HepG2 (cell line): Measurements from ENCODE around the gene SLC22A31. TPM values are rescaled to one million over a fixed set of nuclear protein-coding genes. Genes with fewer than 3 reads are reported as not detected.

Experiments
- ATAC-seq: fragments of 200-7000 bp; cut with Tn5 transposase; 3 replicates; pipeline ENCODE4 v1.9.1; 2020; ENCODE audit warnings: mild to moderate bottlenecking, moderate library complexity
- BruUV-seq: library from RNA; stranded (reverse); fragments of 400-500 nt; replicated peaks from 2 replicates; lab custom pipeline; 2021; lab: Mats Ljungman, UMichigan
- CTCF ChIA-PET: fragments of 300-600 bp; formaldehyde crosslinking; extraction: SDS; loops from one replicate; lab custom pipeline; 2021; ENCODE audit warnings: low total read pairs, inconsistent platforms, low intra/inter-chr PET ratio; lab: Yijun Ruan, JAX
- POLR2A ChIA-PET: fragments of 350-600 bp; sonication (Branson Sonifier 250); formaldehyde crosslinking; loops from one replicate; lab custom pipeline; 2020; ENCODE audit warnings: antibody characterized with exemption, inconsistent platforms; lab: Yijun Ruan, JAX
- DNase-seq: peaks from one replicate; pipeline ENCODE4 v3.0.0-alpha.2; 2015; ENCODE audit warnings: low spot score
- FAIRE-seq: peaks from 3 replicates; lab custom pipeline; 2011; peaks lifted over from hg19 to GRCh38; lab: Jason Lieb, UNC
- H2AFZ ChIP-seq: one replicate; pipeline ENCODE4 v1.6.1; 2011; ENCODE audit warnings: low read length, inconsistent platforms
- H3K27ac ChIP-seq: fragments of 300-600 bp; 3 replicates; pipeline ENCODE4 v1.8.0; 2011; ENCODE audit warnings: mixed run types, mild to moderate bottlenecking, mixed read lengths, low read length, inconsistent platforms; ENCODE audit not compliant: insufficient read depth; ENCODE audit errors: extremely low read length
- H3K27me3 ChIP-seq, 2 experiments: fragments of 200-600 bp in 1 of 2; 2 replicates in 1 of 2; 3 replicates in 1 of 2; pipeline versions ENCODE4 v1.6.0 to v1.8.0; 2011; ENCODE audit warnings: low read length in 2 of 2, mild to moderate bottlenecking in 2 of 2, moderate library complexity in 2 of 2, inconsistent platforms in 1 of 2; ENCODE audit not compliant: insufficient read depth in 2 of 2, control insufficient read depth in 1 of 2
- H3K36me3 ChIP-seq, 2 experiments: fragments of 200-600 bp in 1 of 2; replicated peaks in 1 of 2; 2 replicates in 1 of 2; 3 replicates in 1 of 2; pipeline versions ENCODE4 v1.5.1 to v1.8.0; 2011; ENCODE audit warnings: low read length in 2 of 2, inconsistent platforms in 1 of 2; ENCODE audit not compliant: insufficient read depth in 2 of 2, control insufficient read depth in 1 of 2
- H3K4me1 ChIP-seq: 2 replicates; pipeline ENCODE4 v1.5.1; 2012; ENCODE audit warnings: low read length, inconsistent platforms; ENCODE audit not compliant: insufficient read depth
- H3K4me2 ChIP-seq: 2 replicates; pipeline ENCODE4 v1.6.0; 2011; ENCODE audit warnings: low read depth, low read length, inconsistent platforms
- H3K4me3 ChIP-seq, 3 experiments: fragments of 200-600 bp in 1 of 3; sonication (generic), shearing (Covaris generic) in 1 of 3; replicated peaks in 1 of 3; 2 replicates each; pipeline ENCODE4 v1.5.1; 2011 to 2016; ENCODE audit warnings: low read length in 3 of 3, inconsistent platforms in 2 of 3, low read depth in 2 of 3, mild to moderate bottlenecking in 2 of 3, control low read depth in 1 of 3, mixed read lengths in 1 of 3; ENCODE audit not compliant: insufficient read depth in 1 of 3
- H3K79me2 ChIP-seq: one replicate; pipeline ENCODE4 v1.6.1; 2011; ENCODE audit warnings: low read length, inconsistent platforms; ENCODE audit not compliant: insufficient read depth
- H3K9ac ChIP-seq: 2 replicates; pipeline ENCODE4 v1.6.0; 2011; ENCODE audit warnings: mild to moderate bottlenecking, low read depth, low read length, inconsistent platforms; ENCODE audit not compliant: insufficient read depth
- H3K9me3 ChIP-seq: 2 replicates; pipeline ENCODE4 v1.5.1; 2012; ENCODE audit warnings: mild to moderate bottlenecking, low read length
- H4K20me1 ChIP-seq: 2 replicates; pipeline ENCODE4 v1.6.0; 2011; ENCODE audit warnings: inconsistent platforms, mild to moderate bottlenecking, low read length, moderate library complexity; ENCODE audit not compliant: insufficient read depth
- GTF2F1 ChIP-seq: fragments of 150-350 bp; IDR thresholded peaks from 2 replicates; pipeline ENCODE4 v1.6.1; 2014; ENCODE audit warnings: low read length
- IRF9 ChIP-seq: sonication (generic); formaldehyde crosslinking; IDR thresholded peaks from 2 replicates; pipeline ENCODE4 v1.8.0; 2022; ENCODE audit warnings: missing genetic modification reagents, mild to moderate bottlenecking, borderline replicate concordance
- WGBS: methylation state at CpG from one replicate; pipeline ENCODE4 v1.1.6; 2017; ENCODE audit warnings: low lambda C conversion rate; 5-methylcytosine and 5-hydroxymethylcytosine counted together
- in situ Hi-C: cut with HindIII; loops from 2 replicates; pipeline ENCODE4 v1.10.0; 2017; ENCODE audit warnings: low pct_unique_long_range_greater_than_20kb; ENCODE audit not compliant: extremely low pct_ligation_motif_present
- intact Hi-C: fragments of 100-400 bp; cut with micrococcal nuclease; formaldehyde crosslinking; loops from one replicate; pipeline ENCODE4 v1.10.0; 2022; ENCODE audit not compliant: unreplicated experiment
- polyA plus RNA-seq, 8 experiments: library from polyadenylated mRNA; depleted of rRNA in 3 of 8; stranded (reverse) in 7 of 8; unstranded in 1 of 8; fragments of >200 nt; fragmentation: Illumina TruSeq in 4 of 8; extraction: Trizol in 4 of 8; gene quantifications; 2 replicates each; pipeline versions ENCODE4 v1.2.1 to v1.2.3, GENCODE V29; 2011 to 2016; ENCODE audit warnings: low read depth in 4 of 8, missing spikeins in 1 of 8, mixed read lengths in 1 of 8; ENCODE audit not compliant: insufficient read depth in 1 of 8
- total RNA-seq, 5 experiments: library from RNA; depleted of rRNA; stranded (reverse); fragments of >200 nt; fragmentation: Illumina TruSeq; extraction: Trizol; gene quantifications; 2 replicates each; pipeline ENCODE4 v1.2.3, GENCODE V29; 2016; ENCODE audit warnings: low read depth in 1 of 5
- TF ChIP-seq, protein P1 (sequence below): sonication (generic); formaldehyde crosslinking; IDR thresholded peaks from 2 replicates; pipeline ENCODE4 v1.5.1; 2020; ENCODE audit warnings: mild to moderate bottlenecking, missing genetic modification reagents, borderline replicate concordance
- TF ChIP-seq, protein P2 (sequence below), 2 experiments: fragments of 450-650 bp in 1 of 2; sonication (generic) in 1 of 2; formaldehyde crosslinking in 1 of 2; IDR thresholded peaks; 2 replicates each; pipeline versions ENCODE4 v1.6.1 to v1.8.0; 2016 to 2022; ENCODE audit warnings: antibody characterized with exemption in 1 of 2, mild to moderate bottlenecking in 1 of 2, missing genetic modification reagents in 1 of 2

The SLC22A31 gene
- total and polyA plus RNA-seq, 2 of the 13 experiments (the other 11 are each of a cell fraction or from before 2014, with no cell fraction given) = 67.3 to 83.3 TPM

DNA sequence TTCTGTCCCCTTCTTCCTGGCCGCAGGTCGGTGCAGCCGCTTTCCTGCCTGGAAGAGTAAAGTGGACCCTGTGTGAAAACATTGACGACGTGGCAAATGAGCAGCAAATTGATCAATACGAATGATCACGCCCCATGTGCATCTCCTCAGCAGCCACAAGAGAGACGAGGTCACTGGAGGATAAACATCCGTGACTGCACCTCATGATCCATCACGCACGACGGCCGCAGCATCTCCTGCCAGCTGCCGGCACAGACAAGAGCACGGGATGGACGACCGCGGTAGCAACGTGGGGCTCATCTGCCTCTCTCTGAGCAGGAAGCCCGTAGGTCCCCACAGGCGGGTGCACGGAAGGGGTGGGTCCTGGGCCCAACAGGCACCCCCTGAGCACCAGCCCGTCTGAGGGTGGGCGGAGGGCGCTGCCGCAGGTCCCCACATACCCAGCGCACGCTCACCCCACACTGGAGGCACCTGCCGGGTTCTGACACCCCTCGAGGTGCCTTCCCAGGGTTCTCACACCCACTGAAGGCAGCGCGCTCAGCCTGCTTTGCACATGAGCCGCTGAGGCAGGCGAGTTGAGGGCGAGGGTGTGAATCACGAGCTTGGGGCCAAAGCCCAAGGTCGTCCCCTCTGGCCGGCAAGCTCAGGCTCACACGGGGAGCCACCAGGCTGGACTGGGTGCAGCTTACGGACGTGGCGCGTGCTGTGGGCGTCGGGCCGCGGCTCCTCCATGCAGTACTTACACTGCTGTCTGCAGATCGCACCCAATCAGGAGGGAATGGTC lies 41.1 kb downstream of the SLC22A31 start (continued):
- TF ChIP-seq, protein P1, sequence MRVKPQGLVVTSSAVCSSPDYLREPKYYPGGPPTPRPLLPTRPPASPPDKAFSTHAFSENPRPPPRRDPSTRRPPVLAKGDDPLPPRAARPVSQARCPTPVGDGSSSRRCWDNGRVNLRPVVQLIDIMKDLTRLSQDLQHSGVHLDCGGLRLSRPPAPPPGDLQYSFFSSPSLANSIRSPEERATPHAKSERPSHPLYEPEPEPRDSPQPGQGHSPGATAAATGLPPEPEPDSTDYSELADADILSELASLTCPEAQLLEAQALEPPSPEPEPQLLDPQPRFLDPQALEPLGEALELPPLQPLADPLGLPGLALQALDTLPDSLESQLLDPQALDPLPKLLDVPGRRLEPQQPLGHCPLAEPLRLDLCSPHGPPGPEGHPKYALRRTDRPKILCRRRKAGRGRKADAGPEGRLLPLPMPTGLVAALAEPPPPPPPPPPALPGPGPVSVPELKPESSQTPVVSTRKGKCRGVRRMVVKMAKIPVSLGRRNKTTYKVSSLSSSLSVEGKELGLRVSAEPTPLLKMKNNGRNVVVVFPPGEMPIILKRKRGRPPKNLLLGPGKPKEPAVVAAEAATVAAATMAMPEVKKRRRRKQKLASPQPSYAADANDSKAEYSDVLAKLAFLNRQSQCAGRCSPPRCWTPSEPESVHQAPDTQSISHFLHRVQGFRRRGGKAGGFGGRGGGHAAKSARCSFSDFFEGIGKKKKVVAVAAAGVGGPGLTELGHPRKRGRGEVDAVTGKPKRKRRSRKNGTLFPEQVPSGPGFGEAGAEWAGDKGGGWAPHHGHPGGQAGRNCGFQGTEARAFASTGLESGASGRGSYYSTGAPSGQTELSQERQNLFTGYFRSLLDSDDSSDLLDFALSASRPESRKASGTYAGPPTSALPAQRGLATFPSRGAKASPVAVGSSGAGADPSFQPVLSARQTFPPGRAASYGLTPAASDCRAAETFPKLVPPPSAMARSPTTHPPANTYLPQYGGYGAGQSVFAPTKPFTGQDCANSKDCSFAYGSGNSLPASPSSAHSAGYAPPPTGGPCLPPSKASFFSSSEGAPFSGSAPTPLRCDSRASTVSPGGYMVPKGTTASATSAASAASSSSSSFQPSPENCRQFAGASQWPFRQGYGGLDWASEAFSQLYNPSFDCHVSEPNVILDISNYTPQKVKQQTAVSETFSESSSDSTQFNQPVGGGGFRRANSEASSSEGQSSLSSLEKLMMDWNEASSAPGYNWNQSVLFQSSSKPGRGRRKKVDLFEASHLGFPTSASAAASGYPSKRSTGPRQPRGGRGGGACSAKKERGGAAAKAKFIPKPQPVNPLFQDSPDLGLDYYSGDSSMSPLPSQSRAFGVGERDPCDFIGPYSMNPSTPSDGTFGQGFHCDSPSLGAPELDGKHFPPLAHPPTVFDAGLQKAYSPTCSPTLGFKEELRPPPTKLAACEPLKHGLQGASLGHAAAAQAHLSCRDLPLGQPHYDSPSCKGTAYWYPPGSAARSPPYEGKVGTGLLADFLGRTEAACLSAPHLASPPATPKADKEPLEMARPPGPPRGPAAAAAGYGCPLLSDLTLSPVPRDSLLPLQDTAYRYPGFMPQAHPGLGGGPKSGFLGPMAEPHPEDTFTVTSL (CRISPR knock-in tag) = no peak

- Histone ChIP-seq H3K79me2 (no peaks in the 10 kb centered on the region), H3K9me3 (no peaks in the 10 kb centered on the region), H3K4me3 (no peak overlapping the region), H3K36me3 (no peaks in the 10 kb centered on the region), H4K20me1 (no peaks in the 10 kb centered on the region; the same call in 1 of the 2 replicates), H2AFZ (no peak overlapping the region), H3K27me3 (peaks cover 20 to 55% of the 10 kb centered on the region in 2 experiments), H3K4me1 (peaks cover 49% of the 10 kb centered on the region), H3K4me2 (no peak overlapping the region), H3K27ac (no peak overlapping the region), H3K9ac (no peak overlapping the region)
- in situ Hi-C loops = no loop called here
- FAIRE-seq (no peak), ATAC-seq (no peak), DNase-seq (no peak)
- ChIA-PET POLR2A (no interaction called here), CTCF (no interaction called here)
- WGBS = 70% methylated on average over 12 of the region's 12 CpGs
- intact Hi-C loops = no loop called here
- BruUV-seq = no TSS peak
- TF ChIP-seq IRF9 (0 out of 2 replicates have a peak, but pooled peaks have one; percentile 38), GTF2F1 (no peak)
- TF ChIP-seq, protein P2, sequence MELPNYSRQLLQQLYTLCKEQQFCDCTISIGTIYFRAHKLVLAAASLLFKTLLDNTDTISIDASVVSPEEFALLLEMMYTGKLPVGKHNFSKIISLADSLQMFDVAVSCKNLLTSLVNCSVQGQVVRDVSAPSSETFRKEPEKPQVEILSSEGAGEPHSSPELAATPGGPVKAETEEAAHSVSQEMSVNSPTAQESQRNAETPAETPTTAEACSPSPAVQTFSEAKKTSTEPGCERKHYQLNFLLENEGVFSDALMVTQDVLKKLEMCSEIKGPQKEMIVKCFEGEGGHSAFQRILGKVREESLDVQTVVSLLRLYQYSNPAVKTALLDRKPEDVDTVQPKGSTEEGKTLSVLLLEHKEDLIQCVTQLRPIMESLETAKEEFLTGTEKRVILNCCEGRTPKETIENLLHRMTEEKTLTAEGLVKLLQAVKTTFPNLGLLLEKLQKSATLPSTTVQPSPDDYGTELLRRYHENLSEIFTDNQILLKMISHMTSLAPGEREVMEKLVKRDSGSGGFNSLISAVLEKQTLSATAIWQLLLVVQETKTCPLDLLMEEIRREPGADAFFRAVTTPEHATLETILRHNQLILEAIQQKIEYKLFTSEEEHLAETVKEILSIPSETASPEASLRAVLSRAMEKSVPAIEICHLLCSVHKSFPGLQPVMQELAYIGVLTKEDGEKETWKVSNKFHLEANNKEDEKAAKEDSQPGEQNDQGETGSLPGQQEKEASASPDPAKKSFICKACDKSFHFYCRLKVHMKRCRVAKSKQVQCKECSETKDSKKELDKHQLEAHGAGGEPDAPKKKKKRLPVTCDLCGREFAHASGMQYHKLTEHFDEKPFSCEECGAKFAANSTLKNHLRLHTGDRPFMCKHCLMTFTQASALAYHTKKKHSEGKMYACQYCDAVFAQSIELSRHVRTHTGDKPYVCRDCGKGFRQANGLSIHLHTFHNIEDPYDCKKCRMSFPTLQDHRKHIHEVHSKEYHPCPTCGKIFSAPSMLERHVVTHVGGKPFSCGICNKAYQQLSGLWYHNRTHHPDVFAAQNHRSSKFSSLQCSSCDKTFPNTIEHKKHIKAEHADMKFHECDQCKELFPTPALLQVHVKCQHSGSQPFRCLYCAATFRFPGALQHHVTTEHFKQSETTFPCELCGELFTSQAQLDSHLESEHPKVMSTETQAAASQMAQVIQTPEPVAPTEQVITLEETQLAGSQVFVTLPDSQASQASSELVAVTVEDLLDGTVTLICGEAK (IDR thresholded peaks at IDR 0.05) = no peak
- TF ChIP-seq, protein P2 (CRISPR knock-in tag; IDR thresholded peaks at IDR 0.05) = 0 out of 2 replicates have a peak, but pooled peaks have one; percentile 19
These were observed 42.6 kb downstream of the SLC22A31 start for GRCh38 chr16:89157778-89158177.
